ENCODE measurements around the gene LPAR1.

LPAR1 gene

GRCh38 chr9:110995420-110996340 is 42.6 kb downstream of the LPAR1 start:
- no peak for TF ChIP-seq POU2F2 (IDR thresholded peaks at IDR 0.05; ENCODE audit: low read depth, low read length)
- TF ChIP-seq SPI1 (IDR thresholded peaks at IDR 0.05; ENCODE audit: low read depth, low read length), result peak; percentile 82
- FAIRE-seq, result no peak
- no peak for DNase-seq (ENCODE audit: insufficient read length, low spot score)

GRCh38 chr9:110994771-110995241 is 43.5 kb downstream of the LPAR1 start:
- DNase-seq (ENCODE audit: insufficient read length, low spot score) (no peak), FAIRE-seq (no peak)
- TF ChIP-seq SPI1 (IDR thresholded peaks at IDR 0.05; ENCODE audit: low read depth, low read length) (peak; percentile 74), POLR2A (IDR thresholded peaks at IDR 0.05; ENCODE audit: low read depth, low read length) (no peak)

- no peak for DNase-seq (ENCODE audit: insufficient read length, low spot score)
- no peak for FAIRE-seq
- TF ChIP-seq POLR2AphosphoS5 (IDR thresholded peaks at IDR 0.05; ENCODE audit: low read depth, low read length) (no peak), PAX5 (IDR thresholded peaks at IDR 0.05; ENCODE audit: insufficient read depth, low read length, severe bottlenecking) (no peak), POU2F2 (IDR thresholded peaks at IDR 0.05; ENCODE audit: low read depth, low read length) (no peak), POLR2A (IDR thresholded peaks at IDR 0.05; ENCODE audit: low read depth, low read length) (no peak), SPI1 (IDR thresholded peaks at IDR 0.05; ENCODE audit: low read depth, low read length) (no peak), TAF1 (IDR thresholded peaks at IDR 0.05; ENCODE audit: low read depth, low read length) (no peak)
Observed at GRCh38 chr9:110990481-110990880, 47.8 kb downstream of the LPAR1 start.

- FAIRE-seq, result no peak
- TF ChIP-seq TAF1 (IDR thresholded peaks at IDR 0.05; ENCODE audit: low read depth, low read length), result no peak
- DNase-seq (ENCODE audit: insufficient read length, low spot score), result no peak
Observed at GRCh38 chr9:110986529-110986928, 51.7 kb downstream of the LPAR1 start.

- FAIRE-seq (no peak), DNase-seq (ENCODE audit: insufficient read length, low spot score) (no peak)
- TF ChIP-seq POLR2AphosphoS5 (IDR thresholded peaks at IDR 0.05; ENCODE audit: low read depth, low read length), result no peak
- TF ChIP-seq TAF1 (IDR thresholded peaks at IDR 0.05; ENCODE audit: low read depth, low read length), result no peak
- no peak for TF ChIP-seq PAX5 (IDR thresholded peaks at IDR 0.05; ENCODE audit: insufficient read depth, low read length, severe bottlenecking)
- TF ChIP-seq POU2F2 (IDR thresholded peaks at IDR 0.05; ENCODE audit: low read depth, low read length), result no peak
- no peak for TF ChIP-seq SPI1 (IDR thresholded peaks at IDR 0.05; ENCODE audit: low read depth, low read length)
- no peak for TF ChIP-seq POLR2A (IDR thresholded peaks at IDR 0.05; ENCODE audit: low read depth, low read length)
Observed at GRCh38 chr9:110984890-110985437, 53.3 kb downstream of the LPAR1 start.

GRCh38 chr9:110980261-110980660 is 58.0 kb downstream of the LPAR1 start:
- no peak for FAIRE-seq
- TF ChIP-seq POU2F2 (IDR thresholded peaks at IDR 0.05; ENCODE audit: low read depth, low read length), result no peak
- no peak for TF ChIP-seq POLR2AphosphoS5 (IDR thresholded peaks at IDR 0.05; ENCODE audit: low read depth, low read length)
- TF ChIP-seq TAF1 (IDR thresholded peaks at IDR 0.05; ENCODE audit: low read depth, low read length), result no peak
- TF ChIP-seq SPI1 (IDR thresholded peaks at IDR 0.05; ENCODE audit: low read depth, low read length), result no peak
- TF ChIP-seq PAX5 (IDR thresholded peaks at IDR 0.05; ENCODE audit: insufficient read depth, low read length, severe bottlenecking), result no peak
- no peak for TF ChIP-seq POLR2A (IDR thresholded peaks at IDR 0.05; ENCODE audit: low read depth, low read length)
- no peak for DNase-seq (ENCODE audit: insufficient read length, low spot score)

GRCh38 chr9:110979636-110980035 is 58.6 kb downstream of the LPAR1 start:
- FAIRE-seq (no peak), DNase-seq (ENCODE audit: insufficient read length, low spot score) (no peak)
- TF ChIP-seq SPI1 (IDR thresholded peaks at IDR 0.05; ENCODE audit: low read depth, low read length) (no peak), TAF1 (IDR thresholded peaks at IDR 0.05; ENCODE audit: low read depth, low read length) (no peak), POLR2AphosphoS5 (IDR thresholded peaks at IDR 0.05; ENCODE audit: low read depth, low read length) (no peak), POLR2A (IDR thresholded peaks at IDR 0.05; ENCODE audit: low read depth, low read length) (no peak), PAX5 (IDR thresholded peaks at IDR 0.05; ENCODE audit: insufficient read depth, low read length, severe bottlenecking) (no peak)

- no peak for TF ChIP-seq POLR2A (IDR thresholded peaks at IDR 0.05; ENCODE audit: low read depth, low read length)
- no peak for TF ChIP-seq TAF1 (IDR thresholded peaks at IDR 0.05; ENCODE audit: low read depth, low read length)
- TF ChIP-seq SPI1 (IDR thresholded peaks at IDR 0.05; ENCODE audit: low read depth, low read length), result no peak
- no peak for TF ChIP-seq PAX5 (IDR thresholded peaks at IDR 0.05; ENCODE audit: insufficient read depth, low read length, severe bottlenecking)
- TF ChIP-seq POU2F2 (IDR thresholded peaks at IDR 0.05; ENCODE audit: low read depth, low read length), result no peak
- no peak for TF ChIP-seq POLR2AphosphoS5 (IDR thresholded peaks at IDR 0.05; ENCODE audit: low read depth, low read length)
- FAIRE-seq (no peak), DNase-seq (ENCODE audit: insufficient read length, low spot score) (no peak)
Observed at GRCh38 chr9:110978516-110978915, 59.8 kb downstream of the LPAR1 start.

GRCh38 chr9:110977259-110977709 is 61.0 kb downstream of the LPAR1 start:
- FAIRE-seq (no peak), DNase-seq (ENCODE audit: insufficient read length, low spot score) (no peak)
- TF ChIP-seq POU2F2 (IDR thresholded peaks at IDR 0.05; ENCODE audit: low read depth, low read length), result no peak
- TF ChIP-seq POLR2AphosphoS5 (IDR thresholded peaks at IDR 0.05; ENCODE audit: low read depth, low read length), result no peak
- no peak for TF ChIP-seq TAF1 (IDR thresholded peaks at IDR 0.05; ENCODE audit: low read depth, low read length)
- TF ChIP-seq POLR2A (IDR thresholded peaks at IDR 0.05; ENCODE audit: low read depth, low read length), result no peak
- TF ChIP-seq PAX5 (IDR thresholded peaks at IDR 0.05; ENCODE audit: insufficient read depth, low read length, severe bottlenecking), result no peak
- TF ChIP-seq SPI1 (IDR thresholded peaks at IDR 0.05; ENCODE audit: low read depth, low read length), result no peak

- TF ChIP-seq POLR2A (IDR thresholded peaks at IDR 0.05; ENCODE audit: low read depth, low read length) (no peak), SPI1 (IDR thresholded peaks at IDR 0.05; ENCODE audit: low read depth, low read length) (no peak), POU2F2 (IDR thresholded peaks at IDR 0.05; ENCODE audit: low read depth, low read length) (no peak), POLR2AphosphoS5 (IDR thresholded peaks at IDR 0.05; ENCODE audit: low read depth, low read length) (no peak), TAF1 (IDR thresholded peaks at IDR 0.05; ENCODE audit: low read depth, low read length) (no peak), PAX5 (IDR thresholded peaks at IDR 0.05; ENCODE audit: insufficient read depth, low read length, severe bottlenecking) (no peak)
- no peak for DNase-seq (ENCODE audit: insufficient read length, low spot score)
- no peak for FAIRE-seq
Observed at GRCh38 chr9:110975969-110976368, 62.3 kb downstream of the LPAR1 start.

Data from GM12891 (cell line).